Neuronal stem cell (in vitro differentiated cells): ENCODE results near the gene LPIN1.
"Not testable (repeated sequence)": the region's sequence is repeated elsewhere in the genome, so short reads cannot be mapped to it uniquely, and the experiment has no call there.

Source experiments
- DNase-seq: peaks from one replicate; pipeline ENCODE4 v3.0.0-alpha.2; 2013; ENCODE audit warnings: low spot score
- H2AFZ ChIP-seq: one replicate; pipeline ENCODE4 v1.6.1; 2013; ENCODE audit warnings: mild to moderate bottlenecking, low read length, inconsistent platforms
- H2AK5ac ChIP-seq: 2 replicates; pipeline ENCODE4 v1.6.1; 2013; ENCODE audit warnings: low read depth, mild to moderate bottlenecking, inconsistent platforms, low read length, moderate library complexity, mixed read lengths
- H2BK120ac ChIP-seq: 2 replicates; pipeline ENCODE4 v1.6.1; 2013; ENCODE audit warnings: low read depth, mild to moderate bottlenecking, inconsistent platforms, low read length, moderate library complexity, mixed read lengths
- H2BK12ac ChIP-seq: one replicate; pipeline ENCODE4 v1.6.1; 2013; ENCODE audit warnings: low read length, inconsistent platforms
- H2BK15ac ChIP-seq: 2 replicates; pipeline ENCODE4 v1.6.1; 2013; ENCODE audit warnings: mild to moderate bottlenecking, low read length, inconsistent platforms, mixed read lengths
- H2BK5ac ChIP-seq: one replicate; pipeline ENCODE4 v1.6.1; 2013; ENCODE audit warnings: inconsistent platforms, mild to moderate bottlenecking, low read length, moderate library complexity
- H3K14ac ChIP-seq: one replicate; pipeline ENCODE4 v1.6.1; 2013; ENCODE audit warnings: low read length, inconsistent platforms
- H3K18ac ChIP-seq: 2 replicates; pipeline ENCODE4 v1.6.1; 2013; ENCODE audit warnings: low read length, inconsistent platforms
- H3K23ac ChIP-seq: 2 replicates; pipeline ENCODE4 v1.6.1; 2013; ENCODE audit warnings: low read depth, mild to moderate bottlenecking, mixed read lengths, low read length, inconsistent platforms; ENCODE audit not compliant: poor library complexity
- H3K27ac ChIP-seq: replicated peaks from 3 replicates; pipeline ENCODE4 v1.5.1; 2013; ENCODE audit warnings: low read length, inconsistent platforms
- H3K27me3 ChIP-seq, 3 experiments: 2 replicates each; pipeline ENCODE4 v1.6.1; 2013; ENCODE audit warnings: low read length in 3 of 3, mild to moderate bottlenecking in 2 of 3, inconsistent platforms in 1 of 3, low read depth in 1 of 3, mixed read lengths in 1 of 3, moderate library complexity in 1 of 3; ENCODE audit not compliant: control insufficient read depth in 3 of 3, insufficient read depth in 3 of 3
- H3K36me3 ChIP-seq, 2 donors: replicated peaks in 1 of 2; 2 replicates each; pipeline ENCODE4 v1.6.1; 2013; ENCODE audit warnings: low read length in 2 of 2; ENCODE audit not compliant: control insufficient read depth in 2 of 2, insufficient read depth in 2 of 2
- H3K4ac ChIP-seq: 2 replicates; pipeline ENCODE4 v1.6.1; 2013; ENCODE audit warnings: inconsistent platforms, mild to moderate bottlenecking, low read length, moderate library complexity
- H3K4me1 ChIP-seq, 2 donors: 1 replicate in 1 of 2; 2 replicates in 1 of 2; pipeline ENCODE4 v1.6.1; 2013; ENCODE audit warnings: low read length in 2 of 2, low read depth in 1 of 2; ENCODE audit not compliant: control insufficient read depth in 2 of 2, insufficient read depth in 1 of 2
- H3K4me2 ChIP-seq: one replicate; pipeline ENCODE4 v1.6.1; 2013; ENCODE audit warnings: mild to moderate bottlenecking, low read length, inconsistent platforms; ENCODE audit not compliant: insufficient read depth, poor library complexity, severe bottlenecking
- H3K4me3 ChIP-seq, 2 donors: 2 replicates each; pipeline ENCODE4 v1.5.1; 2013; ENCODE audit warnings: low read length in 2 of 2, mild to moderate bottlenecking in 2 of 2, inconsistent platforms in 1 of 2, moderate library complexity in 1 of 2
- H3K79me1 ChIP-seq: one replicate; pipeline ENCODE4 v1.6.1; 2013; ENCODE audit warnings: low read depth, mild to moderate bottlenecking, inconsistent platforms, low read length, moderate library complexity
- H3K9ac ChIP-seq: one replicate; pipeline ENCODE4 v1.6.1; 2013; ENCODE audit warnings: mild to moderate bottlenecking, low read depth, low read length, inconsistent platforms; ENCODE audit not compliant: poor library complexity
- H3K9me3 ChIP-seq, 2 donors: replicated peaks in 1 of 2; 2 replicates each; pipeline versions ENCODE3 to v1.6.1; 2013; ENCODE audit warnings: low read length in 2 of 2, mild to moderate bottlenecking in 2 of 2, inconsistent platforms in 1 of 2, low read depth in 1 of 2, mixed read lengths in 1 of 2, moderate library complexity in 1 of 2; ENCODE audit not compliant: control insufficient read depth in 2 of 2, insufficient read depth in 1 of 2
- H4K8ac ChIP-seq: one replicate; pipeline ENCODE4 v1.6.1; 2013; ENCODE audit warnings: low read depth, mild to moderate bottlenecking, inconsistent platforms, low read length, moderate library complexity
- H4K91ac ChIP-seq: one replicate; pipeline ENCODE4 v1.6.1; 2013; ENCODE audit warnings: low read length, low read depth, mild to moderate bottlenecking, inconsistent platforms; ENCODE audit not compliant: poor library complexity
- WGBS, 2 donors: extraction: QIAGEN DNeasy Blood & Tissue Kit; methylation state at CpG; one replicate each; pipeline ENCODE4 v1.1.7; 2013; ENCODE audit warnings: missing lambda C conversion rate in 2 of 2, mixed read lengths in 1 of 2; ENCODE audit not compliant: insufficient read length in 2 of 2, insufficient replicate concordance in 1 of 2; ENCODE audit errors: extremely low coverage in 2 of 2; 5-methylcytosine and 5-hydroxymethylcytosine counted together

LPIN1 gene

DNA sequence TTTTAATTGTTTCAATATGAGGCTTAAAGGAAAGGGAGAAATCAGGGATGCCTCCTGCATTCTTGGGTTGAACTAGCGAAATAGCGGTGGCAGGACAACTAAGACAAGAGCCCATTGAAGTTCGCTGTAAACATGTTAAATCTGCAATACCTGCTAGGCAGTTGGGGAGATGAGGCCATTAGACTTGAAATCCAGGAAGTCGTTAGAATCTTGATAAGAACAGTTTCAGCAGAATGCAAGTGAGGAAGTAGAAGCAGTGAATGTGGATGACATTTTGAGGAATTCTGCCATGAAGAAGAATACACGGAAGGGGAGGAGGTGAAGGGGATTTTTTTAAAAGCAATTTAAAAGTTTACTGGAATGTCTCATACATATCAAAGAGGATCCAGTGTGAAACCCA lies 109.7 kb downstream of the LPIN1 start:
- Histone ChIP-seq H4K91ac (no peak overlapping the region), H3K14ac (no peak overlapping the region), H3K4me3 (no peak overlapping the region), H3K4ac (no peak overlapping the region), H2BK12ac (no peak overlapping the region), H2BK120ac (no peak overlapping the region), H3K18ac (no peak overlapping the region), H3K27ac (no peak overlapping the region), H2BK5ac (no peak overlapping the region), H3K9ac (no peak overlapping the region), H3K4me2 (no peak overlapping the region), H3K36me3 (no peaks in the 10 kb centered on the region), H3K9me3 (peaks cover 23 to 42% of the 10 kb centered on the region in 2 donors), H3K23ac (no peak overlapping the region), H4K8ac (no peak overlapping the region), H2BK15ac (no peak overlapping the region), H3K4me1 (peaks cover 0 to 4% of the 10 kb centered on the region in 2 donors), H2AK5ac (no peak overlapping the region), H3K79me1 (no peaks in the 10 kb centered on the region), H2AFZ (no peak overlapping the region), H3K27me3 (no peaks in the 10 kb centered on the region)
- WGBS, 2 donors = no CpG with 5 or more reads among the region's 5 CpGs
- DNase-seq = no peak

DNA sequence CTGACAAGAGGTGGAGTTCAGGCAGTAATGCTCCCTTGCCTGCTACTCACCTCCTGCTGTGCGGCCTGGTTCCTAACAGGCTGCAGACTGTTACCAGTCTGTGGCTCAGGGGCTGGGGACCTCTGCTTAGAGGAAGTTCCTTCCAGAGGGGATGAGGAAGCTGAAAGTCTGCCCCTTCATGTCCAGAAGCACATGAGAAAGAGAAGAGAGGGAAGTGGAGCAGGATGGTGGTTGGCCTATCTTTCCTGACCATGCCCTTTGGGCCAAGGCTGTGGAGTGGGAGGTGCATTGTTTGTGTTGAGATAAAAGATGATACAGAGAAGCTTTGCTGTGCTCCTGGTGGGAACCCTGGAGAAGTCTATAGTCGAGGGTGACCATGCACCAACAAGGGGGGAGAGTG lies 112.5 kb downstream of the LPIN1 start:
- H3K4me2 ChIP-seq = no peak overlapping the region
- DNase-seq = no peak
- no peak overlapping the region for H2BK12ac ChIP-seq
- no CpG with 5 or more reads among the region's 2 CpGs for whole genome bisulfite sequencing, 2 donors
- H3K14ac ChIP-seq = no peak overlapping the region
- H2BK5ac ChIP-seq = no peak overlapping the region
- no peak overlapping the region for H4K8ac ChIP-seq
- H3K18ac ChIP-seq = no peak overlapping the region
- no peak overlapping the region for H3K23ac ChIP-seq
- H3K4me1 ChIP-seq = peaks cover 7 to 12% of the 10 kb centered on the region in 2 donors
- H3K27me3 ChIP-seq = no peaks in the 10 kb centered on the region
- no peak overlapping the region for H3K27ac ChIP-seq
- peak overlapping the region; percentile 39 for H2AK5ac ChIP-seq
- H3K4ac ChIP-seq = no peak overlapping the region
- no peak overlapping the region for H2BK120ac ChIP-seq
- no peak overlapping the region for H2AFZ ChIP-seq
- no peaks in the 10 kb centered on the region for H3K79me1 ChIP-seq
- H2BK15ac ChIP-seq = no peak overlapping the region
- H3K36me3 ChIP-seq = no peaks in the 10 kb centered on the region
- H3K4me3 ChIP-seq = no peak overlapping the region
- H3K9ac ChIP-seq = no peak overlapping the region
- peaks cover 23 to 45% of the 10 kb centered on the region in 2 donors for H3K9me3 ChIP-seq
- no peak overlapping the region for H4K91ac ChIP-seq

DNA sequence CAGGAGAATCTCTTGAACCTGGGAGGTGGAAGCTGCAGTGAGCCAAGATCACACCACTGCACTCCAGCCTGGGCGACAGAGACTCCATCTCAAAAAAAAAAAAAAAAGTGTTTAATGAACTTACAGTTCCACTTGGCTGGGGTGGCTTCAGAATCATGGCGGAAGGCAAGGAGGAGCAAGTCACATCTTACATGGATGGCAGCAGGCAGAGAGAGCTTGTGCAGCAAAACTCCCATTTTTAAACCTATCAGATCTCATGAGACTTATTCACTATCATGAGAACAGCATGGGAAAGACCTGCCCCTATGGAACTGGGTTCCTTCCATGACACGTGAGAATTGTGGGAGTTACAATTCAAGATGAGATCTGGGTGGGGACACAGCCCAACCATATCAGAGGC lies 113.5 kb downstream of the LPIN1 start:
- H3K4me2 ChIP-seq, H4K91ac ChIP-seq, H2BK12ac ChIP-seq, H3K4ac ChIP-seq, H2AK5ac ChIP-seq, H2BK15ac ChIP-seq, H3K9ac ChIP-seq, H3K36me3 ChIP-seq, H3K4me3 ChIP-seq, H3K27ac ChIP-seq, H2BK5ac ChIP-seq, H4K8ac ChIP-seq, H3K14ac ChIP-seq, H3K27me3 ChIP-seq, H3K79me1 ChIP-seq, H3K18ac ChIP-seq, H3K23ac ChIP-seq, H2BK120ac ChIP-seq, H2AFZ ChIP-seq, DNase-seq: not testable (repeated sequence)
- Histone ChIP-seq H3K9me3 (peaks cover 23 to 45% of the 10 kb centered on the region in 2 donors), H3K4me1 (peaks cover 13 to 19% of the 10 kb centered on the region in 2 donors)
- WGBS, 2 donors = no CpG with 5 or more reads among the region's 3 CpGs

DNA sequence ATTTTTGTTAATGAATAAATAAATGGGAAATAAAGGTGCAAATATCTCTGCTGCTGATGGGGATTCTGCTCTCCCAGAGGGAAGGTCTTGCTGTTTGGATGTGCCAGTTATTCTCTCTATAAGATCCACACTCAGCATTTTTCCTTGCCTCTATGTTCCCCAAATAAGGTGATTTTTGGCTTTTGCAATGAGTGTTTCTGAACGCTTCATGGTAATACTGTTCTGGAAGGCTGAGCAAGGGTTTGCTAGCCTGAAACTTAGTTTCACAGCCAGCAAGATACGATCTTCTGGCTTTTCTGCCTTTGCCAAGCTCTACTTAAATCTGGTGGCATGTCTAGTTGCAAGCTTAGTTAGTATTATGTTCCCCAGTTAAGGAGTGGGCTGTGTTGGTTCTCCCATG lies 114.6 kb downstream of the LPIN1 start:
- H3K18ac ChIP-seq = peak overlapping the region; percentile 49
- H3K23ac ChIP-seq = no peak overlapping the region
- H3K14ac ChIP-seq = peak overlapping the region; percentile 32
- H3K9ac ChIP-seq = no peak overlapping the region
- no peaks in the 10 kb centered on the region for H3K79me1 ChIP-seq
- H4K8ac ChIP-seq = no peak overlapping the region
- no peak overlapping the region for H2BK5ac ChIP-seq
- peaks cover 13 to 16% of the 10 kb centered on the region in 2 donors for H3K4me1 ChIP-seq
- H2BK15ac ChIP-seq = peak overlapping the region; percentile 33
- WGBS, 2 donors = no CpG with 5 or more reads among the region's 2 CpGs
- H2AFZ ChIP-seq = no peak overlapping the region
- no peaks in the 10 kb centered on the region for H3K27me3 ChIP-seq
- DNase-seq = no peak
- H2BK120ac ChIP-seq = no peak overlapping the region
- H3K4ac ChIP-seq = no peak overlapping the region
- H3K9me3 ChIP-seq = peaks cover 23 to 48% of the 10 kb centered on the region in 2 donors
- no peak overlapping the region for H4K91ac ChIP-seq
- peak overlapping the region; percentile 50 for H2BK12ac ChIP-seq
- H3K36me3 ChIP-seq = no peaks in the 10 kb centered on the region
- H3K27ac ChIP-seq = no peak overlapping the region
- H2AK5ac ChIP-seq = peak overlapping the region; percentile 57
- H3K4me2 ChIP-seq = no peak overlapping the region
- H3K4me3 ChIP-seq = no peak overlapping the region
